ENCODE measurements around the gene GSTK1.
"Not testable (repeated sequence)": the region's sequence is repeated elsewhere in the genome, so short reads cannot be mapped to it uniquely, and the experiment has no call there.

The GSTK1 gene

GRCh38 chr7:143263266-143264195 lies at the start of gene GSTK1:
Gene GSTK1, plus strand, starts transcription at chr7:143263441. Its CDS starts 73 bp downstream, at chr7:143263514.
- peak within 1 kb of the TSS; percentile 94 for H3K4me2 ChIP-seq
- H3K27ac ChIP-seq, result peak within 1 kb of the TSS; percentile 83
- H3K4me1 ChIP-seq, result peaks cover 55% of the 10 kb centered on the region
- TF ChIP-seq Cebpa-rat (IDR thresholded peaks at IDR 0.05), result no peak
- peak within 1 kb of the TSS; percentile 78 for H3K4me3 ChIP-seq
- peaks cover 28% of the 10 kb centered on the region for H3K36me3 ChIP-seq
- H3K9ac ChIP-seq, result peak within 1 kb of the TSS; percentile 87
- no peaks in the 10 kb centered on the region for H3K27me3 ChIP-seq
- no peaks in the 10 kb centered on the region for H3K9me3 ChIP-seq
- no peaks in the 10 kb centered on the region for H4K20me1 ChIP-seq

GRCh38 chr7:143213478-143213877 lies 49.8 kb upstream of the GSTK1 start:
- H3K4me3 ChIP-seq, H3K27ac ChIP-seq: not testable (repeated sequence)
- H3K4me1 ChIP-seq, result peaks cover 13% of the 10 kb centered on the region; the same call in 1 of the 2 replicates

GRCh38 chr7:143214789-143215679 lies 48.2 kb upstream of the GSTK1 start:
- H3K36me3 ChIP-seq, result no peaks in the 10 kb centered on the region
- no peak overlapping the region for H3K27ac ChIP-seq
- no peaks in the 10 kb centered on the region for H3K27me3 ChIP-seq
- H3K4me3 ChIP-seq, result no peak overlapping the region
- H3K4me2 ChIP-seq, result no peak overlapping the region
- no peak for TF ChIP-seq Cebpa-rat (IDR thresholded peaks at IDR 0.05)
- no peaks in the 10 kb centered on the region for H4K20me1 ChIP-seq
- peaks cover 26% of the 10 kb centered on the region for H3K9me3 ChIP-seq
- 0 out of 2 replicates have a peak, but pooled peaks cover 4% of the 10 kb centered on the region for H3K4me1 ChIP-seq
- H3K9ac ChIP-seq, result no peak overlapping the region

More at GRCh38 chr7:143213478-143213877, 49.8 kb upstream of the GSTK1 start:
- H3K4me2 ChIP-seq, H3K27me3 ChIP-seq, H3K36me3 ChIP-seq, H4K20me1 ChIP-seq, H3K9ac ChIP-seq: not testable (repeated sequence)
- H3K9me3 ChIP-seq, result peaks cover 26% of the 10 kb centered on the region

GRCh38 chr7:143216151-143216550 lies 47.1 kb upstream of the GSTK1 start:
- H3K4me3 ChIP-seq, result no peak overlapping the region
- H3K9ac ChIP-seq, result no peak overlapping the region
- H3K27me3 ChIP-seq, result no peaks in the 10 kb centered on the region
- H3K4me2 ChIP-seq, result no peak overlapping the region
- no peaks in the 10 kb centered on the region for H4K20me1 ChIP-seq
- 0 out of 2 replicates have a peak, but pooled peaks cover 4% of the 10 kb centered on the region for H3K4me1 ChIP-seq
- H3K36me3 ChIP-seq, result no peaks in the 10 kb centered on the region
- no peak overlapping the region for H3K27ac ChIP-seq
- peaks cover 19% of the 10 kb centered on the region for H3K9me3 ChIP-seq
- no peak for TF ChIP-seq Cebpa-rat (IDR thresholded peaks at IDR 0.05)

GRCh38 chr7:143216686-143217085 lies 46.6 kb upstream of the GSTK1 start:
- no peak overlapping the region for H3K27ac ChIP-seq
- H4K20me1 ChIP-seq, result no peaks in the 10 kb centered on the region
- no peak overlapping the region for H3K4me2 ChIP-seq
- no peak for TF ChIP-seq Cebpa-rat (IDR thresholded peaks at IDR 0.05)
- peaks cover 14% of the 10 kb centered on the region for H3K9me3 ChIP-seq
- H3K4me1 ChIP-seq, result 0 out of 2 replicates have a peak, but pooled peaks cover 4% of the 10 kb centered on the region
- H3K4me3 ChIP-seq, result no peak overlapping the region
- H3K27me3 ChIP-seq, result no peaks in the 10 kb centered on the region
- no peak overlapping the region for H3K9ac ChIP-seq
- H3K36me3 ChIP-seq, result no peaks in the 10 kb centered on the region

GRCh38 chr7:143217806-143218205 lies 45.4 kb upstream of the GSTK1 start:
- Histone ChIP-seq H3K9me3 (peaks cover 4% of the 10 kb centered on the region), H3K4me3 (no peak overlapping the region), H4K20me1 (no peaks in the 10 kb centered on the region), H3K36me3 (no peaks in the 10 kb centered on the region), H3K27ac (no peak overlapping the region), H3K4me2 (no peak overlapping the region), H3K4me1 (0 out of 2 replicates have a peak, but pooled peaks cover 4% of the 10 kb centered on the region), H3K9ac (no peak overlapping the region), H3K27me3 (no peaks in the 10 kb centered on the region)
- no peak for TF ChIP-seq Cebpa-rat (IDR thresholded peaks at IDR 0.05)

- Histone ChIP-seq H3K4me3 (no peak overlapping the region), H4K20me1 (no peaks in the 10 kb centered on the region), H3K27ac (no peak overlapping the region), H3K4me2 (no peak overlapping the region), H3K9me3 (no peaks in the 10 kb centered on the region), H3K9ac (no peak overlapping the region), H3K27me3 (no peaks in the 10 kb centered on the region), H3K4me1 (no peaks in the 10 kb centered on the region), H3K36me3 (no peaks in the 10 kb centered on the region)
- no peak for TF ChIP-seq Cebpa-rat (IDR thresholded peaks at IDR 0.05)
These were observed 42.0 kb upstream of the GSTK1 start for GRCh38 chr7:143221286-143221685.

- H3K4me1 ChIP-seq, result no peaks in the 10 kb centered on the region
- H3K9ac ChIP-seq, result no peak within 1 kb of the TSS
- H3K9me3 ChIP-seq, result no peaks in the 10 kb centered on the region
- H4K20me1 ChIP-seq, result no peaks in the 10 kb centered on the region
- TF ChIP-seq Cebpa-rat (IDR thresholded peaks at IDR 0.05), result no peak
- H3K36me3 ChIP-seq, result no peaks in the 10 kb centered on the region
- no peak within 1 kb of the TSS for H3K4me2 ChIP-seq
- no peak within 1 kb of the TSS for H3K4me3 ChIP-seq
- H3K27ac ChIP-seq, result no peak within 1 kb of the TSS
- no peaks in the 10 kb centered on the region for H3K27me3 ChIP-seq
These were observed 41.5 kb upstream of the GSTK1 start, which contains the start of gene TAS2R40 for GRCh38 chr7:143221737-143222136. Gene TAS2R40, plus strand, starts transcription at chr7:143222037. Its CDS starts 42 bp downstream, at chr7:143222079.

GRCh38 chr7:143222782-143223181 lies 40.5 kb upstream of the GSTK1 start:
- H3K27ac ChIP-seq, result no peak overlapping the region
- H3K4me3 ChIP-seq, result no peak overlapping the region
- no peak for TF ChIP-seq Cebpa-rat (IDR thresholded peaks at IDR 0.05)
- H3K27me3 ChIP-seq, result no peaks in the 10 kb centered on the region
- no peaks in the 10 kb centered on the region for H3K4me1 ChIP-seq
- H3K9me3 ChIP-seq, result no peaks in the 10 kb centered on the region
- no peak overlapping the region for H3K4me2 ChIP-seq
- H3K9ac ChIP-seq, result no peak overlapping the region
- no peaks in the 10 kb centered on the region for H3K36me3 ChIP-seq
- H4K20me1 ChIP-seq, result no peaks in the 10 kb centered on the region

Data from BLaER1 (cell line).